T-helper 1 cell treated with Interleukin-12 subunit alpha and Interleukin-12 subunit beta and Interleukin-4 antibody, amounts not matched to agents 30 μg/mL and 1 μg/mL, for 36 hours (primary cell): ENCODE data around the gene SOX12.

Experiments
- H3K27ac Mint-ChIP-seq: one replicate; pipeline ENCODE4 v1.8.0; 2021; ENCODE audit warnings: mild to moderate bottlenecking, mixed read lengths
- H3K27me3 Mint-ChIP-seq: one replicate; pipeline ENCODE4 v1.8.0; 2021; ENCODE audit warnings: low read depth, mixed read lengths
- H3K36me3 Mint-ChIP-seq: one replicate; pipeline ENCODE4 v1.8.0; 2021; ENCODE audit warnings: low read depth, mixed read lengths
- H3K4me1 Mint-ChIP-seq: one replicate; pipeline ENCODE4 v1.8.0; 2021; ENCODE audit warnings: low read depth, mixed read lengths
- H3K4me3 Mint-ChIP-seq: one replicate; pipeline ENCODE4 v1.8.0; 2021; ENCODE audit warnings: mild to moderate bottlenecking, moderate library complexity, mixed read lengths
- H3K9me3 Mint-ChIP-seq: one replicate; pipeline ENCODE4 v1.8.0; 2021; ENCODE audit warnings: mixed read lengths

The SOX12 gene

DNA sequence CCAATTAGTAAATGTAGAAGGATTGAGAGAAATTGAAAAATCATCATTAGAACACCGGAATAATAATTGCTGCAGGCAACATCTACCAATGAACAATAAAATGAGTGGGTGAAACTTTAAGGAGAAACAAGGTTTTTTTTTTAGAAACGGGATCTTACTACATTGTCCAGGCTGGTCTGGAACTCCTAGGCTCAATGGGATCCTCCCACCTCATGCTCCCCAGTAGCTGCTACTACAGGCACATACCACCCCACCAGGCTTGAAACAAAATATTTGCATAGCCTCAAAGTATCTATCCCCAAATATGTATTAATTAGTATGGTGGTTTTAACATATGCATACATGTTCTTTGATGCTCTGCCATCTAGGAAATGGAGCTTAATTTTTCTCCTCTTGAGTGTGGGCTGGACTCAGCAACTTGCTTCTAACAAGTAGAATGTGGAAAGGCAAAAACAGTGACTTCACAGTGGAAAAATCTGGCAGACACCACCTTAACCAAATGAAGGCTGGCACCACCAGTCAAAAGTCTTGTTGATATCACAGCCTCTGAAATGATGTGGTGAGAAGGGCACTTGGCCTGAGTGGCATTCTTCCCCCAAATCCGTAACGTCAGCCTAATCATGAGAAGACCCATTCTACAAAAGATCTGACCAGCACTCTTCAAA, 33.7 kb downstream of the SOX12 start:
- no peaks in the 10 kb centered on the region for H3K27me3 Mint-ChIP-seq
- no peak overlapping the region for H3K27ac Mint-ChIP-seq
- peaks cover 12% of the 10 kb centered on the region for H3K4me1 Mint-ChIP-seq
- no peak overlapping the region for H3K4me3 Mint-ChIP-seq
- H3K36me3 Mint-ChIP-seq = no peaks in the 10 kb centered on the region
- H3K9me3 Mint-ChIP-seq = no peaks in the 10 kb centered on the region

DNA sequence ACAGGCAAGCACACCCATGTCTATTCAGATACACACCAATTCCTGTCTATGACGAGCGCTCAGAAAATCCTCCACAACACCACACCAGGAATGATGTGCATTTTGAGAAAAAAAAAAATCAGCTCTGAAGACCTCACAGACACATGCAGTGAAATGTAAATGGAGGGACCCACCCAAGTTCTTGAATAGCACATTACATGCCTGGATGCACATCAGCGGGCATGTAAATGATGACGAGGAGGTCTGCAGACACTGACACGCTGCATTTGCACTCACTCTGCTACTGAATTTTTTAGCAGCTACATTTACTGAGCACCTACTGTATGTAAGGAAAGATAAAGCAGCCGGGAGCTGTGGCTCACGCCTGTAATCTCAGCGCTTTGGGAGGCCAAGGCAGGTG, 36.2 kb downstream of the SOX12 start:
- Mint-ChIP-seq H3K27me3 (no peaks in the 10 kb centered on the region), H3K36me3 (no peaks in the 10 kb centered on the region), H3K9me3 (no peaks in the 10 kb centered on the region), H3K4me3 (no peak overlapping the region), H3K27ac (no peak overlapping the region), H3K4me1 (peaks cover 29% of the 10 kb centered on the region)

DNA sequence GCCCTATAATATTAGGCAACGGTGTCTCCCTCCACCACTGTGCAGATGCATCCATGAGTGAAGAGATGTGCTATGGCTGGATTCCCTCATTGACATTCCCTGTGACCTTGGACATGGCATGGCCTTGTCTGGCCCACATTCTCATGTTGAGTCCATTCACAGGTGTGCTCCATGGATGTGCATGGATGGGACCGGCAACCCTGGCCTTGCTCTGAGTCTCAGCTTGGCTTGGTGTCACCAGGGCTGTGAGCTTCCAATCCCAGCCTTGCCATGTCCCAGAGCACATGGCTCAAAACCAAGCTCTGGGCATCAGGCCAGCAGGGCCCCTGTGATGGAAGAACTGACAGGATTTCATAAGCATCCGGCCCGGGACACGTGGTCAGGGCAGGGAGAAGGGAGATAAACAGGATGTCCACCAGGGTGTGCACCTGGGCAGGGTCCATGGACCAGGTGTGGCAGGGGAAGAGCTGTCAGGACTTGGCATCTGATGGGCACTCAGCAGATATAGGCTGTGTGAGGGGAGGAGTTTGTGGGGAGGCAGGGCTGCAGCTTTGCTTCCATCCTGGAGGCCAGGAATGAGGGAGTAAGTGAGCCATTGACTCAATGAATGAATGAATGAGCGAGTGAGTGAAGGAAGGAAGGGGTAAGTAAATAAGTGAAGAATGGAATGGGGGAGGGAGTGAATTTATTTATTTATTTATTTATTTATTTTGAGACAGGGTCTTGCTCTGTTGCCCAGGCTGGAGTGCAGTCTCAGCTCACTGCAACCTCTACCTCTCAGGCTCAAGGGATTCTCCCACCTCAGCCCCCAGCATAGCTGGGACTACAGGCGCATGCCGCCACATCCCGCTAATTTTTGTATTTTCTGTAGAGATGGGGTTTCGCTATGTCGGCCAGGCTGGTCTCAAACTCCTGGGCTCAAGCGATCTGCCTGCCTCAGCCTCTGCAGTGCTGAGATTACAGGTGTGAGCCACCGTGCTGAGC, 37.2 kb downstream of the SOX12 start:
- peaks cover 33% of the 10 kb centered on the region for H3K4me1 Mint-ChIP-seq
- H3K27me3 Mint-ChIP-seq = no peaks in the 10 kb centered on the region
- H3K36me3 Mint-ChIP-seq = no peaks in the 10 kb centered on the region
- H3K9me3 Mint-ChIP-seq = no peaks in the 10 kb centered on the region
- H3K4me3 Mint-ChIP-seq = no peak overlapping the region
- peak overlapping the region; percentile 82 for H3K27ac Mint-ChIP-seq

DNA sequence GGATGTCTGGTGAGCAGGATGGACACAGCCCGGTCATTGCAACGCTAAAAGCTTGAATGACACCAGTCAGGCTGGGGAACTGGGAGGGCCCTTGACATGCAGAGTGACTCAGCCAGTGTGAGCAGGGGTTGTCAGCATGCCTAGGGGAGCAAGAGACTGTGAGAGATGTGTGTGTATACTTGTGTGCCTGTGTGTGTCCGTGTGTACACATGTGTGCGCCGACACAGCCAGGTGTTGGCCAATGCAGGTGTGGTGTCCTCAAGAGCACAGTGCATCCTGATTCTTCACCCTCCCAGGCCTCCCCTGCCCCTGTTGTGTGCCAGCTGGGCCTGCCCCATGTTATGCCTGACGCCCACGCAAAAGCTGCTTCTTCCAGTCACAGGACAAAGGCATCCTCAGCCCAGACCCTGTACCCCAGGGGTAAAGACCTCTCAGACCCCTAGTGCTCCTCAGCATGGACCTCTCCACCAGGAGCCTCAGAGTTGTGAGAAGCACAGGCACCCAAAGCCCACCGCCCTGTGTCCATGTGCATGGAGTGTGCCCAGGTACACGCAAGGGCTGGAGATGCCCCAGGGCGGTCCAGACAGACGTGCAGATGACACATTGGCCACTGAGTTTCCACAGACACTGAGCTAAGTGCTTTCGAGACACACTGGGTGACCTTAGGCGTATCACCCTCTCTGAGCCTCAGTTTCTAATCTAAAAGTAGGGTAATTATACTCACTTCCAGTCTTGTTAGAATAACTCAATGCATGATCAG, 38.1 kb downstream of the SOX12 start:
- Mint-ChIP-seq H3K27ac (no peak overlapping the region), H3K27me3 (no peaks in the 10 kb centered on the region), H3K4me3 (no peak overlapping the region), H3K4me1 (peaks cover 34% of the 10 kb centered on the region), H3K36me3 (peaks cover under 1% of the 10 kb centered on the region), H3K9me3 (no peaks in the 10 kb centered on the region)

- H3K27ac Mint-ChIP-seq = peak overlapping the region; percentile 75
- H3K4me1 Mint-ChIP-seq = peaks cover 40% of the 10 kb centered on the region
- H3K9me3 Mint-ChIP-seq = no peaks in the 10 kb centered on the region
- H3K4me3 Mint-ChIP-seq = peak overlapping the region; percentile 59
- peaks cover 3% of the 10 kb centered on the region for H3K36me3 Mint-ChIP-seq
- H3K27me3 Mint-ChIP-seq = no peaks in the 10 kb centered on the region
These were observed 39.8 kb downstream of the SOX12 start for GRCh38 chr20:364905-365794.

GRCh38 chr20:366041-366718, 40.8 kb downstream of the SOX12 start:
- Mint-ChIP-seq H3K27me3 (no peaks in the 10 kb centered on the region), H3K4me3 (peak overlapping the region; percentile 68), H3K27ac (peak overlapping the region; percentile 78), H3K36me3 (peaks cover 3% of the 10 kb centered on the region), H3K9me3 (no peaks in the 10 kb centered on the region), H3K4me1 (peaks cover 40% of the 10 kb centered on the region)

DNA sequence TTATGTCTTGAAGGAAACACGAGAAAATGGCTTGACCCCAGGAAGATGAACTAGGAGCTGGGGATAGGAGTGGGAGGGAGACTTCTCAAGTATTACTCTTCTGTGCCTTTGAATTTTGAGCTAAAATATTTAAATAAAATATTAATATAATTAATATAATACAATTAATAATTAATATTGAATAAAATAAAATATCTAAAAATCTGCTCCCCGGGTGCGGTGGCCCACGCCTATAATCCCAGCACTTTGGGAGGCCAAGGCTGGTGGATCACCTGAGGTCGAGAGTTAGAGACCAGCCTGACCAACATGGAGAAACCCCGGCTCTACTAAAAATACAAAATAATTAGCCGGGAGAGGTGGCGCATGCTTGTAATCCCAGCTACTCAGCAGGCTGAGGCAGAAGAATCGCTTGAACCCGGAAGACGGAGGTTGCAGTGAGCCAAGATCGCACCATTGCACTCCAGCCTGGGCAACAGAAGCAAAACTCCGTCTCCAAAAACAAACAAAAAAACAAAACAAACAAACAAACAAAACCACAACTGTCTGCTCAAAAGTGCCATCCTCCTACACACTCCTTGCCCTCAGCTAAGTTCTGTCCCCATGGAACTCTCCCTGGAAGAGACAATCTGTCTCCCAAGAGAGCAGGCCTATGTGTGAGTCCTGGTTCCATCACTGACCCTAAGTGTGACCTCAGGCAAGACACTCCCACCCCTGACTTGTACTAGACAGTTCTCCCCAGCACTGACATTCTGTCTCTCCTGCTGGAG, 41.5 kb downstream of the SOX12 start:
- no peak overlapping the region for H3K4me3 Mint-ChIP-seq
- H3K4me1 Mint-ChIP-seq = peaks cover 46% of the 10 kb centered on the region
- H3K27me3 Mint-ChIP-seq = no peaks in the 10 kb centered on the region
- peaks cover 3% of the 10 kb centered on the region for H3K36me3 Mint-ChIP-seq
- peak overlapping the region; percentile 50 for H3K27ac Mint-ChIP-seq
- no peaks in the 10 kb centered on the region for H3K9me3 Mint-ChIP-seq

- no peak overlapping the region for H3K4me3 Mint-ChIP-seq
- H3K36me3 Mint-ChIP-seq = peaks cover 3% of the 10 kb centered on the region
- H3K27ac Mint-ChIP-seq = no peak overlapping the region
- no peaks in the 10 kb centered on the region for H3K9me3 Mint-ChIP-seq
- H3K4me1 Mint-ChIP-seq = peaks cover 49% of the 10 kb centered on the region
- no peaks in the 10 kb centered on the region for H3K27me3 Mint-ChIP-seq
These were observed 42.1 kb downstream of the SOX12 start for GRCh38 chr20:367486-367887.

- Mint-ChIP-seq H3K4me3 (no peak overlapping the region), H3K36me3 (peaks cover 3% of the 10 kb centered on the region), H3K27ac (no peak overlapping the region), H3K9me3 (no peaks in the 10 kb centered on the region), H3K27me3 (no peaks in the 10 kb centered on the region), H3K4me1 (peaks cover 55% of the 10 kb centered on the region)
These were observed 43.6 kb downstream of the SOX12 start for GRCh38 chr20:368915-369314.

DNA sequence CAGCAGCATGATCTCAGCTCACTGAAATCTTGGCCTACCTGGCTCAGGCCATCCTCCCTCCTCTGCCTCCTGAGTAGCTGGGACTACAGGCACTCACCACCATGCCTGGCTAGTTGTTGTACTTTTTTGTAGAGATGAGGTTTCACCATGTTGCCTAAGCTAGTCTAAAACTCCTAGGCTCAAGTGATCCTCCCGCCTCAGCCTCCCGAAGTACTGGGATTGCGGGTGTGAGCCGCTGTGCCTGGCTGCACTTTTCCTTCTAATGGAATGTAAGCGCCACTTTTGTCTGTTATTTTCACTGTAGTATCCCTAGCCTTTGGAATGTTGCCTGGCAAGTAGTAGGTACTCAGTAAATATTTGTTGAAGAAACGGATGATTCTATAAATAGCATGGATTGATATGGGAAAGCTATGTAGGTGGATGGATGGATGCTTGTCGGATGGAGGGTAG, 44.8 kb downstream of the SOX12 start:
- no peaks in the 10 kb centered on the region for H3K9me3 Mint-ChIP-seq
- no peaks in the 10 kb centered on the region for H3K27me3 Mint-ChIP-seq
- H3K27ac Mint-ChIP-seq = no peak overlapping the region
- no peak overlapping the region for H3K4me3 Mint-ChIP-seq
- H3K36me3 Mint-ChIP-seq = peaks cover 3% of the 10 kb centered on the region
- H3K4me1 Mint-ChIP-seq = peaks cover 46% of the 10 kb centered on the region

- H3K4me3 Mint-ChIP-seq = no peak overlapping the region
- H3K9me3 Mint-ChIP-seq = no peaks in the 10 kb centered on the region
- H3K27me3 Mint-ChIP-seq = no peaks in the 10 kb centered on the region
- H3K36me3 Mint-ChIP-seq = peaks cover 3% of the 10 kb centered on the region
- no peak overlapping the region for H3K27ac Mint-ChIP-seq
- H3K4me1 Mint-ChIP-seq = peaks cover 41% of the 10 kb centered on the region
These were observed 45.8 kb downstream of the SOX12 start for GRCh38 chr20:370977-371754.
